ENCODE data around the gene KCTD18. TPM values are rescaled to one million over a fixed set of nuclear protein-coding genes. Genes with fewer than 3 reads are reported as not detected.

KCTD18 gene
- total RNA-seq, 2 experiments from 2014 or later: 18.9 to 19.8 TPM

- Mint-ChIP-seq H3K27me3 (no peaks in the 10 kb centered on the region), H3K9me3 (no peaks in the 10 kb centered on the region), H3K4me3 (no peak overlapping the region), H3K27ac (no peak overlapping the region), H3K4me1 (ENCODE audit: low read depth) (no peaks in the 10 kb centered on the region), H3K36me3 (ENCODE audit: low read depth) (no peaks in the 10 kb centered on the region)
- ATAC-seq (ENCODE audit: poor library complexity) (no peak), DNase-seq (no peak)
- Histone ChIP-seq H3K27me3 (ENCODE audit: control insufficient read depth in 1 of 2, insufficient read depth in 2 of 2, low read length in 2 of 2) (no peaks in the 10 kb centered on the region), H3K27ac (ENCODE audit: low read depth in 1 of 2, low read length in 2 of 2) (no peak overlapping the region), H3K36me3 (ENCODE audit: insufficient read depth, low read length) (no peaks in the 10 kb centered on the region), H3K9me3 (ENCODE audit: control insufficient read depth in 1 of 2, insufficient read depth in 1 of 2, low read length in 2 of 2) (no peaks in the 10 kb centered on the region), H3K4me1 (ENCODE audit: insufficient read depth, low read length) (no peaks in the 10 kb centered on the region), H3K4me3 (ENCODE audit: low read length) (no peak overlapping the region)
- POLR2A ChIA-PET: no interaction called here
- no peak for TF ChIP-seq CTCF (IDR thresholded peaks at IDR 0.05)
- CTCF ChIA-PET: no interaction called here
- intact Hi-C loops (cut with DNase I, micrococcal nuclease): no loop called here
These were observed 63.3 kb downstream of the KCTD18 start for GRCh38 chr2:200446612-200447011.

GRCh38 chr2:200445284-200445683 is 64.6 kb downstream of the KCTD18 start:
- no peaks in the 10 kb centered on the region for H3K27me3 Mint-ChIP-seq
- Histone ChIP-seq H3K9me3 (ENCODE audit: control insufficient read depth in 1 of 2, insufficient read depth in 1 of 2, low read length in 2 of 2) (no peaks in the 10 kb centered on the region), H3K27ac (ENCODE audit: low read depth in 1 of 2, low read length in 2 of 2) (no peak overlapping the region), H3K36me3 (ENCODE audit: insufficient read depth, low read length) (no peaks in the 10 kb centered on the region), H3K4me3 (ENCODE audit: low read length) (no peak overlapping the region), H3K27me3 (ENCODE audit: control insufficient read depth in 1 of 2, insufficient read depth in 2 of 2, low read length in 2 of 2) (no peaks in the 10 kb centered on the region), H3K4me1 (ENCODE audit: insufficient read depth, low read length) (no peaks in the 10 kb centered on the region)
- CTCF ChIA-PET: no interaction called here
- no peak overlapping the region for H3K4me3 Mint-ChIP-seq
- no peak overlapping the region for H3K27ac Mint-ChIP-seq
- ATAC-seq (ENCODE audit: poor library complexity) (no peak), DNase-seq (no peak)
- H3K9me3 Mint-ChIP-seq: no peaks in the 10 kb centered on the region
- H3K4me1 Mint-ChIP-seq (ENCODE audit: low read depth): no peaks in the 10 kb centered on the region
- H3K36me3 Mint-ChIP-seq (ENCODE audit: low read depth): no peaks in the 10 kb centered on the region
- POLR2A ChIA-PET: no interaction called here
- peak; percentile 18 for TF ChIP-seq CTCF (IDR thresholded peaks at IDR 0.05)
- intact Hi-C loops (cut with DNase I, micrococcal nuclease): no loop called here

- no peak overlapping the region for H3K4me3 ChIP-seq (ENCODE audit: low read length)
- Mint-ChIP-seq H3K27me3 (no peaks in the 10 kb centered on the region), H3K4me3 (no peak overlapping the region), H3K9me3 (no peaks in the 10 kb centered on the region), H3K36me3 (ENCODE audit: low read depth) (no peaks in the 10 kb centered on the region), H3K4me1 (ENCODE audit: low read depth) (no peaks in the 10 kb centered on the region), H3K27ac (no peak overlapping the region)
- DNase-seq (no peak), ATAC-seq (ENCODE audit: poor library complexity) (no peak)
- H3K4me1 ChIP-seq (ENCODE audit: insufficient read depth, low read length): no peaks in the 10 kb centered on the region
- intact Hi-C loops (cut with DNase I, micrococcal nuclease): no loop called here
- H3K27ac ChIP-seq (ENCODE audit: low read depth in 1 of 2, low read length in 2 of 2): no peak overlapping the region
- no peaks in the 10 kb centered on the region for H3K27me3 ChIP-seq (ENCODE audit: control insufficient read depth in 1 of 2, insufficient read depth in 2 of 2, low read length in 2 of 2)
- H3K36me3 ChIP-seq (ENCODE audit: insufficient read depth, low read length): no peaks in the 10 kb centered on the region
- ChIA-PET POLR2A (no interaction called here), CTCF (no interaction called here)
- H3K9me3 ChIP-seq (ENCODE audit: control insufficient read depth in 1 of 2, insufficient read depth in 1 of 2, low read length in 2 of 2): no peaks in the 10 kb centered on the region
- TF ChIP-seq CTCF (IDR thresholded peaks at IDR 0.05): no peak
These were observed 65.3 kb downstream of the KCTD18 start for GRCh38 chr2:200444530-200444929.

Measured in CD4-positive, alpha-beta T cell (primary cell).